GM12878 (cell line): ENCODE data around the gene B3GNT2. TPM values are rescaled to one million over a fixed set of nuclear protein-coding genes. Genes with fewer than 3 reads are reported as not detected.

Experiments used
- ATAC-seq: fragments of 200-7000 bp; cut with Tn5 transposase; 3 replicates; pipeline ENCODE4 v1.9.1; 2020; ENCODE audit warnings: mild to moderate bottlenecking, moderate library complexity
- BruUV-seq: library from RNA; stranded (reverse); fragments of 400-500 nt; replicated peaks from 2 replicates; lab custom pipeline; 2021; lab: Mats Ljungman, UMichigan
- CTCF ChIA-PET: fragments of 300-600 bp; sonication (Branson Sonifier 250); formaldehyde crosslinking; extraction: SDS; loops from one replicate; lab custom pipeline; 2021; ENCODE audit warnings: inconsistent platforms; lab: Yijun Ruan, JAX
- POLR2A ChIA-PET: fragments of 350-600 bp; formaldehyde crosslinking; extraction: SDS; loops from one replicate; lab custom pipeline; 2021; ENCODE audit warnings: inconsistent platforms; lab: Charles Lee
- RAD21 ChIA-PET: fragments of 300-600 bp; sonication (Branson Sonifier 250); formaldehyde crosslinking; loops from one replicate; lab custom pipeline; 2023; ENCODE audit warnings: antibody characterized with exemption; ENCODE audit not compliant: unreplicated experiment; lab: Charles Lee
- SMC1A ChIA-PET: fragments of 300-600 bp; sonication (Branson Sonifier 250); formaldehyde crosslinking; loops from one replicate; lab custom pipeline; 2023; ENCODE audit not compliant: unreplicated experiment, uncharacterized antibody; lab: Charles Lee
- DNase-seq: peaks from one replicate; pipeline ENCODE4 v3.0.0-alpha.2; 2011; ENCODE audit warnings: low read depth, low spot score
- FAIRE-seq: peaks from 3 replicates; lab custom pipeline; 2011; peaks lifted over from hg19 to GRCh38; lab: Jason Lieb, UNC
- H2AFZ ChIP-seq: 2 replicates; pipeline ENCODE4 v1.6.0; 2011; ENCODE audit warnings: low read depth, low read length, control low read depth; ENCODE audit not compliant: control insufficient read depth
- H3K27ac ChIP-seq: 2 replicates; pipeline ENCODE4 v1.5.1; 2011; ENCODE audit warnings: control low read depth; ENCODE audit not compliant: control insufficient read depth, insufficient read depth
- H3K27me3 ChIP-seq, 2 experiments: replicated peaks in 1 of 2; 2 replicates each; pipeline versions ENCODE4 v1.6.0 to v1.6.1; 2011; ENCODE audit warnings: low read length in 1 of 2; ENCODE audit not compliant: control insufficient read depth in 2 of 2, insufficient read depth in 2 of 2
- H3K36me3 ChIP-seq, 2 experiments: 2 replicates each; pipeline ENCODE4 v1.5.1; 2011; ENCODE audit warnings: low read length in 1 of 2; ENCODE audit not compliant: control insufficient read depth in 2 of 2, insufficient read depth in 2 of 2
- H3K4me1 ChIP-seq: 2 replicates; pipeline ENCODE4 v1.6.1; 2011; ENCODE audit warnings: mild to moderate bottlenecking, low read length, moderate library complexity, mixed read lengths; ENCODE audit not compliant: control insufficient read depth, insufficient read depth
- H3K4me2 ChIP-seq: 2 replicates; pipeline ENCODE4 v1.6.0; 2011; ENCODE audit warnings: control low read depth; ENCODE audit not compliant: control insufficient read depth, insufficient read depth
- H3K4me3 ChIP-seq: fragments of 200-600 bp; sonication (generic); 2 replicates; pipeline ENCODE4 v1.5.1; 2016
- H3K79me2 ChIP-seq: 2 replicates; pipeline ENCODE4 v1.6.0; 2011; ENCODE audit warnings: low read length; ENCODE audit not compliant: control insufficient read depth, insufficient read depth
- H3K9ac ChIP-seq: 2 replicates; pipeline ENCODE4 v1.8.0; 2011; ENCODE audit warnings: low read length, control low read depth, mixed read lengths; ENCODE audit not compliant: control insufficient read depth, insufficient read depth
- H3K9me3 ChIP-seq: replicated peaks from 3 replicates; pipeline ENCODE4 v1.5.1; 2011; ENCODE audit warnings: mild to moderate bottlenecking, low read length; ENCODE audit not compliant: control insufficient read depth, insufficient read depth
- H4K20me1 ChIP-seq: 2 replicates; pipeline ENCODE4 v1.6.0; 2011; ENCODE audit not compliant: control insufficient read depth, insufficient read depth
- FOS ChIP-seq: IDR thresholded peaks from 3 replicates; pipeline ENCODE4 v1.6.1; 2011; ENCODE audit warnings: borderline replicate concordance; ENCODE audit not compliant: insufficient read length; ENCODE audit errors: extremely low read depth
- IRF4 ChIP-seq: IDR thresholded peaks from 2 replicates; pipeline ENCODE4 v1.6.1; 2011; ENCODE audit warnings: low read depth, low read length
- MEF2B ChIP-seq: fragments of 450-650 bp; IDR thresholded peaks from 2 replicates; pipeline ENCODE4 v1.6.1; 2018; ENCODE audit warnings: mild to moderate bottlenecking, moderate library complexity; ENCODE audit not compliant: partially characterized antibody, poor library complexity, severe bottlenecking
- MLLT1 ChIP-seq: fragments of 450-650 bp; IDR thresholded peaks from 2 replicates; pipeline ENCODE4 v1.6.1; 2016; ENCODE audit warnings: mild to moderate bottlenecking
- SKIL ChIP-seq: fragments of 450-650 bp; IDR thresholded peaks from 2 replicates; pipeline ENCODE4 v1.6.1; 2017; ENCODE audit warnings: mild to moderate bottlenecking, low read depth, inconsistent platforms; ENCODE audit not compliant: poor library complexity, severe bottlenecking
- SPI1 ChIP-seq: IDR thresholded peaks from 2 replicates; pipeline ENCODE4 v1.6.1; 2011; ENCODE audit warnings: low read depth, mild to moderate bottlenecking, low read length, moderate library complexity, borderline replicate concordance; ENCODE audit not compliant: insufficient read depth
- SREBF1 ChIP-seq: IDR thresholded peaks from 2 replicates; pipeline ENCODE4 v1.6.1; 2012; ENCODE audit warnings: mild to moderate bottlenecking, low read length
- SUZ12 ChIP-seq: fragments of 200-600 bp; sonication (generic); IDR thresholded peaks from one replicate; pipeline ENCODE4 v1.6.1; 2018; ENCODE audit warnings: antibody characterized with exemption, mild to moderate bottlenecking; ENCODE audit not compliant: unreplicated experiment
- TCF12 ChIP-seq: IDR thresholded peaks from 2 replicates; pipeline ENCODE4 v1.6.1; 2011; ENCODE audit warnings: low read depth, mild to moderate bottlenecking, low read length
- WGBS: methylation state at CpG from one replicate; pipeline ENCODE4 v1.1.6; 2016; ENCODE audit warnings: low lambda C conversion rate; ENCODE audit not compliant: insufficient replicate concordance, insufficient coverage; ENCODE audit errors: missing lambda C conversion rate; 5-methylcytosine and 5-hydroxymethylcytosine counted together
- in situ Hi-C: fragments of 300-500 bp; cut with MboI; formaldehyde crosslinking; loops from 9 replicates; pipeline ENCODE4 v1.14.3; 2018; ENCODE audit warnings: mixed read lengths
- intact Hi-C: fragments of 100-400 bp; cut with micrococcal nuclease; formaldehyde crosslinking; loops from one replicate; pipeline ENCODE4 v1.14.2; 2022; ENCODE audit not compliant: unreplicated experiment
- polyA plus RNA-seq, 11 experiments: library from polyadenylated mRNA; depleted of rRNA in 4 of 11; unstranded in 6 of 11; stranded (reverse) in 5 of 11; fragments of >200 nt; fragmentation: Nextera tagmentation in 4 of 11; fragmentation: Illumina TruSeq in 1 of 11; extraction: Ambion mirVana in 4 of 11; extraction: Trizol in 1 of 11; gene quantifications; 1 replicate in 1 of 11; 2 replicates in 10 of 11; pipeline versions ENCODE4 v1.2.1 to v1.2.3, GENCODE V29; 2011 to 2016; ENCODE audit warnings: inconsistent platforms in 2 of 11, missing spikeins in 2 of 11, low read depth in 1 of 11
- total RNA-seq, 4 experiments: library from RNA; depleted of rRNA in 3 of 4; stranded (reverse); fragments of >200 nt in 3 of 4; fragmentation: Illumina TruSeq in 1 of 4; extraction: Trizol in 1 of 4; gene quantifications; 2 replicates each; pipeline versions ENCODE4 v1.2.1 to v1.2.3, GENCODE V29; 2013 to 2021

B3GNT2 gene
- total and polyA plus RNA-seq, 10 of the 15 experiments (the other 5 are each of a cell fraction or from before 2014, with no cell fraction given), result 19.7 to 103 (median 76.3) TPM

- TF ChIP-seq SKIL, result peak; percentile 41
- no peak for TF ChIP-seq IRF4
- no peak for TF ChIP-seq SUZ12
- TF ChIP-seq SREBF1, result no peak
Measured at GRCh38 chr2:62200291-62200841, 4.5 kb downstream of the B3GNT2 start (continued).

- intact Hi-C loops (loop anchor here (2.0 to 5.0 kb wide), 5 partner anchors 104 to 284 kb away; no protein-coding TSS in a partner anchor), in situ Hi-C loops (loop anchor here (10.0 kb wide), 2 partner anchors 206 to 214 kb away; no protein-coding TSS in a partner anchor)
- H3K79me2 ChIP-seq, result peaks cover 100% of the 10 kb centered on the region
- H3K27ac ChIP-seq, result peak overlapping the region; percentile 89
- TF ChIP-seq SPI1 (peak; percentile 62; the same call in 1 of the 2 replicates), MEF2B (no peak), FOS (no peak), TCF12 (no peak), MLLT1 (0 out of 2 replicates have a peak, but pooled peaks have one; percentile 37)
- ATAC-seq (no peak), FAIRE-seq (no peak), DNase-seq (no peak)
- peaks cover 23% of the 10 kb centered on the region for H3K4me1 ChIP-seq
- WGBS, result 7% methylated on average over 3 of the region's 3 CpGs
- peak overlapping the region; percentile 94 for H3K9ac ChIP-seq
- H2AFZ ChIP-seq, result no peak overlapping the region
- peaks cover 3 to 7% of the 10 kb centered on the region in 2 experiments for H3K36me3 ChIP-seq
- ChIA-PET SMC1A (interaction anchor here (0.7 to 5.1 kb wide), 40 partner anchors 9 to 213 kb away, joined by 3 to 91 read pairs (median 6); no protein-coding TSS in a partner anchor), POLR2A (interaction anchor here (0.5 to 3.6 kb wide), 13 partner anchors 9 to 385 kb away, joined by 3 to 49 read pairs (median 7); no protein-coding TSS in a partner anchor), CTCF (interaction anchor here (0.6 to 3.3 kb wide), 21 partner anchors 9 to 293 kb away, joined by 3 to 15 read pairs (median 4); no protein-coding TSS in a partner anchor), RAD21 (interaction anchor here (0.8 to 5.1 kb wide), 29 partner anchors 8 to 213 kb away, joined by 3 to 114 read pairs (median 5); no protein-coding TSS in a partner anchor)
- H3K27me3 ChIP-seq, result no peaks in the 10 kb centered on the region
- no peaks in the 10 kb centered on the region for H3K9me3 ChIP-seq
- peak overlapping the region; percentile 73 for H3K4me2 ChIP-seq
- BruUV-seq, result no TSS peak
- H3K4me3 ChIP-seq, result peak overlapping the region; percentile 86
- peaks cover 38% of the 10 kb centered on the region for H4K20me1 ChIP-seq
Measured at GRCh38 chr2:62200868-62201267, 5.0 kb downstream of the B3GNT2 start.
